T-helper 1 cell treated with Interleukin-12 subunit alpha and Interleukin-12 subunit beta and Interleukin-4 antibody, amounts not matched to agents 30 μg/mL and 1 μg/mL, for 36 hours (primary cell): Measurements from ENCODE around the gene CYP2A6.
"Not testable (repeated sequence)": the region's sequence is repeated elsewhere in the genome, so short reads cannot be mapped to it uniquely, and the experiment has no call there.

ENCODE experiments used
- H3K27ac Mint-ChIP-seq: one replicate; pipeline ENCODE4 v1.8.0; 2021; ENCODE audit warnings: mild to moderate bottlenecking, mixed read lengths
- H3K27me3 Mint-ChIP-seq: one replicate; pipeline ENCODE4 v1.8.0; 2021; ENCODE audit warnings: low read depth, mixed read lengths
- H3K36me3 Mint-ChIP-seq: one replicate; pipeline ENCODE4 v1.8.0; 2021; ENCODE audit warnings: low read depth, mixed read lengths
- H3K4me1 Mint-ChIP-seq: one replicate; pipeline ENCODE4 v1.8.0; 2021; ENCODE audit warnings: low read depth, mixed read lengths
- H3K4me3 Mint-ChIP-seq: one replicate; pipeline ENCODE4 v1.8.0; 2021; ENCODE audit warnings: mild to moderate bottlenecking, moderate library complexity, mixed read lengths
- H3K9me3 Mint-ChIP-seq: one replicate; pipeline ENCODE4 v1.8.0; 2021; ENCODE audit warnings: mixed read lengths

Gene CYP2A6, protein sequence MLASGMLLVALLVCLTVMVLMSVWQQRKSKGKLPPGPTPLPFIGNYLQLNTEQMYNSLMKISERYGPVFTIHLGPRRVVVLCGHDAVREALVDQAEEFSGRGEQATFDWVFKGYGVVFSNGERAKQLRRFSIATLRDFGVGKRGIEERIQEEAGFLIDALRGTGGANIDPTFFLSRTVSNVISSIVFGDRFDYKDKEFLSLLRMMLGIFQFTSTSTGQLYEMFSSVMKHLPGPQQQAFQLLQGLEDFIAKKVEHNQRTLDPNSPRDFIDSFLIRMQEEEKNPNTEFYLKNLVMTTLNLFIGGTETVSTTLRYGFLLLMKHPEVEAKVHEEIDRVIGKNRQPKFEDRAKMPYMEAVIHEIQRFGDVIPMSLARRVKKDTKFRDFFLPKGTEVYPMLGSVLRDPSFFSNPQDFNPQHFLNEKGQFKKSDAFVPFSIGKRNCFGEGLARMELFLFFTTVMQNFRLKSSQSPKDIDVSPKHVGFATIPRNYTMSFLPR

DNA sequence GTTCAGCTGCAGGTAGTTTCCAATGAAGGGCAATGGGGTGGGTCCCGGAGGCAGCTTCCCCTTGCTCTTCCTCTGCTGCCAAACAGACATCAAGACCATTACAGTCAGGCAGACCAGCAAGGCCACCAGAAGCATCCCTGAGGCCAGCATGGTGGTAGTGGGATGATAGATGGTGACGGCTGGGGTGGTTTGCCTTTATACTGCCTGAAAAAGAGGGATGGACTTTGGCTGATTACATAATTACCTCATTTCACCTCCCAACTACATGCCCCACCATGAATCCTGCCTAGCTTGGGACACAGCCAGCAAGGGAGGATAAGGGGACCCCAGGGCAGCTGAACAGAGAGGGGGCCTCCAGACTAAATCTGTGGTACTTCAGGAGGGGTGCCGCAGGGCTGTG lies at the start of gene CYP2A6:
Gene CYP2A6 (minus strand): TSS at position 171 of the 400 bp plus-strand sequence. CDS start 21 bp downstream, at position 150.
- not testable (repeated sequence) for H3K9me3 Mint-ChIP-seq, H3K27ac Mint-ChIP-seq, H3K4me3 Mint-ChIP-seq, H3K36me3 Mint-ChIP-seq, H3K4me1 Mint-ChIP-seq
- H3K27me3 Mint-ChIP-seq: peaks cover 58% of the 10 kb centered on the region

DNA sequence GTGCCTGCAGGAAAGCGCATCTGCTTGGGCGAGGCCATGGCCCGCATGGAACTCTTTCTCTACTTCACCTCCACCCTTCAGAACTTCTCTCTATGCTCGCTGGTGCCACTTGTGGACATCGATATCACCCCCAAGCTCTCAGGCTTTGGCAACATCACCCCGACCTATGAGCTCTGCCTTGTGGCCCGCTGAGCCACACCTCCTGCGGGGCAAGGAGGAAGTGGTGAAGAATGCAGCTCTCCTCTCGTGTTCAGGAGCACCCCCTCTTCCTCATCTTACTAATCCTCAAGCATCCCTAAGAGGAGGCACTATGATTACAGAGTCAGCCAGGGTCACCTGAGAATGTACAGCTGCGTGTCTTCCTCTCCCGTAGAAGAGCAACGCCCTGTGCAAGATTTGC lies 49.7 kb upstream of the CYP2A6 start:
- H3K9me3 Mint-ChIP-seq, H3K27ac Mint-ChIP-seq, H3K27me3 Mint-ChIP-seq, H3K36me3 Mint-ChIP-seq, H3K4me1 Mint-ChIP-seq, H3K4me3 Mint-ChIP-seq: not testable (repeated sequence)

DNA sequence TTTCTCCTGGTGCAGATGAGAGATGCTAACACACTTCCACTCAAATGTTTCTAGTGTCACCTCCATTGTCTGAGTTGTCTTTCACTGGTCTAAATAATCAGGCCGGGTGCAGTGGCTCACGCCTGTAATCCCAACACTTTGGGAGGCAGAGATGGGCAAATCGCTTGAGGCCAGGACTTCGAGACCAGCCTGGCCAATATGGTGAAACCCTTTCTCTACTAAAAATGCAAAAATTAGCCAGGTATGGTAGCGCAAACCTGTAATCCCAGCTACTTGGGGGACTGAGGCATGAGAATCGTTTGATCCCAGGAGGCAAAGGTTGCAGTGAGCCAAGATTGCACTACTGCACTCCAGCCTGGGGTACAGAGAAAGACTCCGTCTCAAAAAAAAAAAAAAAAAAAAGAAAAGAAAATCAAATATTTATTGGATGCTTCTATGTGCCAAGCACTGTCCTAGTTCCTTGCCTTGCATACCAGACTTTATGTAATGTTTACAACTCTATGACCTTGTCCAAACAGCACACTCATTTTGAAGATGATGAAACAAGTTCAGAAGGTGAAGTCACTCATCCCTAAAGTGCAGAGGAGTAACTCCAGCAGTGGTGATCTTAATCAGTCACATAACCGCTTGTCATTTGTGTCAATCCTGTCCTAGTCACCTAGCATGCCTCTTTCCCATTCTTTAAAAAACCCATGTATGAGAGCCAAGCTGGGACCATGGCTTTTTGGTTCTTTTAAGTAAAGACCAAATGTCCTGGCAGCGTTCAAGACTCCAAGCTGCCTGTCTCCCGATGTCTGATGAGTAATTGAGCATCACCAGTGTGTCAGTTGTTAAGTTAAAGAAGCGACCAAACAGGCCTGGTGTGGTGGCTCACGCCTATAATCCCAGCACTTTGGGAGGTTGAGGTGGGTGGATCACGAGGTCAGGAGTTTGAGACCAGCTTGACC lies 46.9 kb upstream of the CYP2A6 start:
- H3K27ac Mint-ChIP-seq, H3K36me3 Mint-ChIP-seq: not testable (repeated sequence)

GRCh38 chr19:40896418-40896796 lies 46.2 kb upstream of the CYP2A6 start:
- H3K27ac Mint-ChIP-seq: no peak overlapping the region

More for the DNA sequence above, 46.9 kb upstream of the CYP2A6 start:
- H3K4me3 Mint-ChIP-seq, H3K4me1 Mint-ChIP-seq, H3K9me3 Mint-ChIP-seq, H3K27me3 Mint-ChIP-seq: not testable (repeated sequence)

GRCh38 chr19:40893112-40893511 lies 42.9 kb upstream of the CYP2A6 start:
- H3K4me3 Mint-ChIP-seq: no peak overlapping the region

More at GRCh38 chr19:40896418-40896796, 46.2 kb upstream of the CYP2A6 start:
- no peaks in the 10 kb centered on the region for H3K9me3 Mint-ChIP-seq
- H3K4me3 Mint-ChIP-seq: no peak overlapping the region
- peaks cover 8% of the 10 kb centered on the region for H3K4me1 Mint-ChIP-seq
- peaks cover 14% of the 10 kb centered on the region for H3K27me3 Mint-ChIP-seq
- no peaks in the 10 kb centered on the region for H3K36me3 Mint-ChIP-seq

GRCh38 chr19:40889366-40889765 lies 39.1 kb upstream of the CYP2A6 start:
- Mint-ChIP-seq H3K27me3 (peaks cover 44% of the 10 kb centered on the region), H3K9me3 (no peaks in the 10 kb centered on the region), H3K27ac (no peak overlapping the region), H3K36me3 (peaks cover 3% of the 10 kb centered on the region), H3K4me3 (no peak overlapping the region), H3K4me1 (no peaks in the 10 kb centered on the region)

More at GRCh38 chr19:40893112-40893511, 42.9 kb upstream of the CYP2A6 start:
- Mint-ChIP-seq H3K4me1 (no peaks in the 10 kb centered on the region), H3K27me3 (peaks cover 39% of the 10 kb centered on the region), H3K27ac (no peak overlapping the region), H3K36me3 (no peaks in the 10 kb centered on the region), H3K9me3 (no peaks in the 10 kb centered on the region)

DNA sequence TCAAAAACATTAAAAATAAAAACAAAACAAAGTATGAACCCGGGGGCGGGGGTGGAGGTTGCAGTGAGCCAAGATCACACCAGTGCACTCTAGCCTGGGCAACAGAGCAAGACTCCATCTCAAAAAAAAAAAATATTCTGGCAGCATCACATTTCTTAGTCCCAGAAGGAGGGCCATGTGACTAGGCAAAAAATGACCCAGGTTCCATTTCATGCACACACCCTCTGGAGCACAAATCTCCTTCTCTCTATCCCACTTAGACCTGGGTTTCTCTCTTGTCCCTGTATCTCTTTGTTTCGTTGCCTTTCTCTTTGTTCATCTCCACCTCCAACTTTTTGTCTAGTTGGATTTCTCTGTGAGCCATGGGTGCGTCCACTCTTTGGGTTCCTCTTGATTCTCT lies 37.9 kb upstream of the CYP2A6 start:
- Mint-ChIP-seq H3K9me3 (no peaks in the 10 kb centered on the region), H3K4me1 (no peaks in the 10 kb centered on the region), H3K36me3 (peaks cover 3% of the 10 kb centered on the region), H3K27me3 (peaks cover 45% of the 10 kb centered on the region), H3K27ac (no peak overlapping the region), H3K4me3 (no peak overlapping the region)

DNA sequence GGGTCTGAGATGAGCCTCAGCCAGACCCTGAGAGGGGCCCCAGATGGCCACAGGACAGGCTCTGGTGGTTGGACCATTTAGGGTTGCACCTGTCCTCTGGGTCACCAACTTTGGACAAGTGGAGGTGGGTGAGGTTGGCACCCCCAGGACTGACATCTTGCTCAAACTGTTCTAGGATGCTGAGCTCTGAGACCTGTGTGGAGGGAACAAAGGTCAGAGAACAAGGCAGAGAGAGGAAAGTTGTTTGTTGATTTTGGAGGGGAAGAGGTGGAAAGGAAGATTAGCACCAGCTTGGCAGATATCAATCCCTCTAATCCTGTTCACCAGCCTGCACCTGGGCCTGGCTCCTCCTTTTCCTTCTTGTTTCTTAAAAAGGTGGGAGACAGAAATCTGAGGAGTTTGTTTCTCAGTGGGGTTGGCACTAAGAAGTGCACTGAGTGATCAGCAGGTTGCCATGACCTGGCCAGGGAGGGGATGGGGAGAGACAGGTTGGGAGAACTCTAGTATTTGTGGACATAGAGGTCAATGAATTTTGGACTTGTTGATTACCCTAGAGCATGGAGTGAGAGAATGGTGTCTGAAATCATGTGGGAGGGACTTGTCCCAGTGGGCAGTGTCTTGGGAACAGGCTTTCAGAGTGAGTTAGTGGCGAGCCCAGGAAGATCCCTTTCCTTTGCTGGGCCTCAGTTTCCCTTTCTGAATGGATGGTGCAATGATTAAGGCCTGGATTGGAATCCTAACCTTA lies 34.1 kb upstream of the CYP2A6 start:
- H3K4me3 Mint-ChIP-seq, H3K27ac Mint-ChIP-seq, H3K4me1 Mint-ChIP-seq, H3K36me3 Mint-ChIP-seq, H3K9me3 Mint-ChIP-seq: not testable (repeated sequence)
- peaks cover 55% of the 10 kb centered on the region for H3K27me3 Mint-ChIP-seq

GRCh38 chr19:40882062-40882461 lies 31.8 kb upstream of the CYP2A6 start, which contains the start of gene CYP2A7:
CYP2A7 (minus strand) TSS chr19:40882231; CDS start chr19:40882210, 21 bp downstream.
- not testable (repeated sequence) for H3K36me3 Mint-ChIP-seq, H3K9me3 Mint-ChIP-seq, H3K4me3 Mint-ChIP-seq, H3K4me1 Mint-ChIP-seq
- H3K27ac Mint-ChIP-seq: peak within 1 kb of the TSS; percentile 5
- H3K27me3 Mint-ChIP-seq: peaks cover 61% of the 10 kb centered on the region

DNA sequence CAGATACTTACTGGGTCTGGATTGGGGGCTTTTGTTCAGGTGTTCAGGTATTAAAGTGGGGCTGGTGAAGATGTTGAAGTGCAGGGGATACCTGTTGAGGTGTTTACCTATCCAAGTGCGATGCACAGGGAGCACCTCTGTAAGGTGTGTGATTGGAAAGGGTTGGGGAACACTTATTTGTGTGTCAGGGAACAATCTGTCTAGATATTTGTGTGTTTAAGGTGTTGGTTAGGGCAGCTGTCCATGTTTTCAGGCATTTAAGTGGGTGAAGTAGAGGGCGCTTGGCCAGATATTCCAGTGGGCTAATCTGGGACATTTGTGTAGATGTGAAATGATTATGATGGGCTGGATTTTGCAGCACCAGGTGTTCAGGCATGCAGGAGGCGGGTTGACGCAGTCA lies 29.1 kb upstream of the CYP2A6 start:
- peaks cover 65% of the 10 kb centered on the region for H3K27me3 Mint-ChIP-seq
- H3K9me3 Mint-ChIP-seq: not testable (repeated sequence)

GRCh38 chr19:40875526-40875951 lies 25.3 kb upstream of the CYP2A6 start:
- Mint-ChIP-seq H3K27me3 (peaks cover 66% of the 10 kb centered on the region), H3K4me3 (peak overlapping the region; percentile 48), H3K27ac (peak overlapping the region; percentile 65), H3K4me1 (peaks cover 11% of the 10 kb centered on the region)
- not testable (repeated sequence) for H3K9me3 Mint-ChIP-seq, H3K36me3 Mint-ChIP-seq

More for the DNA sequence above, 29.1 kb upstream of the CYP2A6 start:
- not testable (repeated sequence) for H3K36me3 Mint-ChIP-seq, H3K27ac Mint-ChIP-seq, H3K4me3 Mint-ChIP-seq
- H3K4me1 Mint-ChIP-seq: peaks cover 15% of the 10 kb centered on the region

DNA sequence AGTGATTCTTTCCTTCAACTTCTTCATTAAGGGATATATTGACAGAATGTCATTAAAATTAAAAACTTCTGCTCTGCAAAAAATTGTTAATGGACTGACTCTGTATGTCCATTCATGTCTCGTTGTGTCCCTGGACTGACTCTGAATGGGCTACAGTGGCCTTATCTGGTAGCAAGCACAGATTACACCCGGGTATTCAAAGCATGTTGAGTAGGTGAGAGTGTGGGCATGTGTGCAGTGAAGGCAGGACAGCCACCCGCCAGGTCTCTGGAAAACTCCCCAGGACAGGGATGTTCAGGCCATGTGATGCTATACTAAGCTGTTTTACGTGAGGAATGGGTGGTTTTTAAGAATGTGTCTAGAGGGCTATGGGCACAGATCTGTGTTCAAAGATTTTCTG lies 24.6 kb upstream of the CYP2A6 start:
- H3K36me3 Mint-ChIP-seq, H3K27ac Mint-ChIP-seq, H3K9me3 Mint-ChIP-seq: not testable (repeated sequence)
- Mint-ChIP-seq H3K4me3 (peak overlapping the region; percentile 48), H3K27me3 (peaks cover 66% of the 10 kb centered on the region), H3K4me1 (peaks cover 11% of the 10 kb centered on the region)

- H3K27ac Mint-ChIP-seq, H3K36me3 Mint-ChIP-seq, H3K4me3 Mint-ChIP-seq, H3K9me3 Mint-ChIP-seq: not testable (repeated sequence)
- peaks cover 11% of the 10 kb centered on the region for H3K4me1 Mint-ChIP-seq
- peaks cover 62% of the 10 kb centered on the region for H3K27me3 Mint-ChIP-seq
Observed at GRCh38 chr19:40873873-40874272, 23.6 kb upstream of the CYP2A6 start.

DNA sequence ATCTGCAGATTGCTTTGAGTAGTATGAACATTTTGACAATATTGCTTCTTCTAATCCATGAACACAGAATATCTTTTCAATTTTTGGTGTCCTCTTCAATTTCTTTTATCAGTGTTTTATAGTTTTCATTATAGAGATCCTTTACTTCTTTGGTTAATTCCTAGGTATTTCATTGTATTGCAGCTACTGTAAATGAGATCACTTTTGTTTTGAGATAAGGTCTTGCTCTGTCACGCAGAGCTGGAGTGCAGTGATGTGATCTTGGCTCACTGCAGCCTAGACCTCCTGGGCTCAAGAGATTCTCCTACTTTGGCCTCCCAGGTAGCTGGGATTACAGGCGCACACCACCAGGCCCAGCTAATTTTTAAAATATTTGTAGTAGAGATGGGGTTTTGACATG lies 22.0 kb upstream of the CYP2A6 start:
- no peak overlapping the region for H3K4me3 Mint-ChIP-seq
- peaks cover 57% of the 10 kb centered on the region for H3K27me3 Mint-ChIP-seq
- no peak overlapping the region for H3K27ac Mint-ChIP-seq
- H3K4me1 Mint-ChIP-seq: peaks cover 10% of the 10 kb centered on the region
- H3K9me3 Mint-ChIP-seq: peaks cover 5% of the 10 kb centered on the region
- H3K36me3 Mint-ChIP-seq: peaks cover 3% of the 10 kb centered on the region
